Upper lobe of left lung (tissue), 4 donors: Measurements from ENCODE around the gene ALDH1A1.

ENCODE experiments used
- EP300 ChIP-seq, 4 donors: sonication (generic); formaldehyde crosslinking; IDR thresholded peaks; one replicate each; pipeline ENCODE4 v1.5.1; 2017; ENCODE audit warnings: antibody characterized with exemption in 4 of 4, control low read depth in 2 of 4
- TF ChIP-seq, protein P1 (sequence below), 6 experiments: fragments of 450-650 bp in 4 of 6; fragments of 200-600 bp in 2 of 6; sonication (generic) in 2 of 6; IDR thresholded peaks; one replicate each; pipeline ENCODE4 v1.5.1; 2016 to 2019; ENCODE audit warnings: antibody characterized with exemption in 6 of 6

DNA sequence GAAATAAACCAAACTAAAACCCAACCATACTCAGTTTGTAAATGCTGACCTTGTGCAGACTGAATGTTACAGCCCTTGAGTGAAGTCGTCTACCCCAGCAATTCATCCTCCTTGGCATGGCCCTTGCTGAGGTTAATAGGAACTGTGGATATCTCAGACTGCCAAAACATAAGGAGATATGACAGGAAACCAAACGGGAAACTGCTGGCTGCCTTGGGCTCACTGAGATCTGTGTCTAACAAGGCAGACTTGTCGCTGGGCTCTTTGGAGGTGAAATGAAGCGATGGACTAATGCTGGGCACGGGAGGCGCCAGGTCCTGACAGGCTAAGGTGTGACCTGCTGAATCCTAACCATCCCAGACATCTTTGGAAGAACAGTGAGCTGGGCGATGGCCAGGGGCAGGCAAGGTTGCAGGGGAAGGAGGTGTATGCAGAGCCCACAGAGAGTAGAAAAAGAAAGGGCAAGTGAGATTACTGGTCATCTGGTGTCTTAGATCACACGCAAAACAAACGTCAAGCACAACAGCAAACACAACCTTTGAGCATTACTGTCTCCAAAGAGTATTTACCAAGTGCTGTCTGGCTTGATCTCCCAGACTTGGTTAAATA is 44.6 kb upstream of the ALDH1A1 start:
- TF ChIP-seq, protein P1, sequence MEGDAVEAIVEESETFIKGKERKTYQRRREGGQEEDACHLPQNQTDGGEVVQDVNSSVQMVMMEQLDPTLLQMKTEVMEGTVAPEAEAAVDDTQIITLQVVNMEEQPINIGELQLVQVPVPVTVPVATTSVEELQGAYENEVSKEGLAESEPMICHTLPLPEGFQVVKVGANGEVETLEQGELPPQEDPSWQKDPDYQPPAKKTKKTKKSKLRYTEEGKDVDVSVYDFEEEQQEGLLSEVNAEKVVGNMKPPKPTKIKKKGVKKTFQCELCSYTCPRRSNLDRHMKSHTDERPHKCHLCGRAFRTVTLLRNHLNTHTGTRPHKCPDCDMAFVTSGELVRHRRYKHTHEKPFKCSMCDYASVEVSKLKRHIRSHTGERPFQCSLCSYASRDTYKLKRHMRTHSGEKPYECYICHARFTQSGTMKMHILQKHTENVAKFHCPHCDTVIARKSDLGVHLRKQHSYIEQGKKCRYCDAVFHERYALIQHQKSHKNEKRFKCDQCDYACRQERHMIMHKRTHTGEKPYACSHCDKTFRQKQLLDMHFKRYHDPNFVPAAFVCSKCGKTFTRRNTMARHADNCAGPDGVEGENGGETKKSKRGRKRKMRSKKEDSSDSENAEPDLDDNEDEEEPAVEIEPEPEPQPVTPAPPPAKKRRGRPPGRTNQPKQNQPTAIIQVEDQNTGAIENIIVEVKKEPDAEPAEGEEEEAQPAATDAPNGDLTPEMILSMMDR (IDR thresholded peaks at IDR 0.05) = no peak
- no peak for TF ChIP-seq EP300 (IDR thresholded peaks at IDR 0.05)
